Mucosa of rectum (tissue), 2 donors: ENCODE measurements around the gene LCNL1.

Source experiments
- H3K27ac ChIP-seq, 2 donors: one replicate each; pipeline ENCODE4 v1.7.0; 2013; ENCODE audit warnings: inconsistent platforms in 2 of 2, low read depth in 2 of 2, low read length in 2 of 2
- H3K27me3 ChIP-seq, 2 donors: one replicate each; pipeline ENCODE4 v1.7.0; 2013; ENCODE audit warnings: low read length in 2 of 2; ENCODE audit not compliant: control insufficient read depth in 2 of 2, insufficient read depth in 2 of 2
- H3K36me3 ChIP-seq, 2 donors: one replicate each; pipeline ENCODE4 v1.7.0; 2013; ENCODE audit warnings: low read length in 2 of 2; ENCODE audit not compliant: control insufficient read depth in 2 of 2, insufficient read depth in 2 of 2
- H3K4me1 ChIP-seq, 2 donors: one replicate each; pipeline ENCODE4 v1.7.0; 2013; ENCODE audit warnings: low read length in 2 of 2, mild to moderate bottlenecking in 1 of 2; ENCODE audit not compliant: control insufficient read depth in 2 of 2, insufficient read depth in 2 of 2
- H3K4me3 ChIP-seq, 2 donors: one replicate each; pipeline ENCODE4 v1.7.0; 2013; ENCODE audit warnings: low read length in 2 of 2
- H3K9ac ChIP-seq, 2 donors: one replicate each; pipeline ENCODE4 v1.7.0; 2013; ENCODE audit warnings: low read length in 2 of 2, low read depth in 1 of 2, mild to moderate bottlenecking in 1 of 2
- H3K9me3 ChIP-seq, 2 donors: one replicate each; pipeline ENCODE4 v1.7.0; 2013; ENCODE audit warnings: low read length in 2 of 2; ENCODE audit not compliant: control insufficient read depth in 2 of 2
- donor health status: healthy.
- donor health status: Normal muscosa, but diverticular disease.

The LCNL1 gene

GRCh38 chr9:136974817-136975535 lies 7.8 kb upstream of the LCNL1 start:
- H3K9ac ChIP-seq, result no peak overlapping the region
- no peak overlapping the region for H3K27ac ChIP-seq

GRCh38 chr9:136975644-136976043 lies 7.1 kb upstream of the LCNL1 start:
- H3K4me1 ChIP-seq, result peaks cover 0 to 12% of the 10 kb centered on the region in 2 donors
- no peak overlapping the region for H3K4me3 ChIP-seq
- H3K36me3 ChIP-seq, result no peaks in the 10 kb centered on the region
- no peaks in the 10 kb centered on the region for H3K27me3 ChIP-seq
- no peak overlapping the region for H3K27ac ChIP-seq
- no peak overlapping the region for H3K9ac ChIP-seq
- H3K9me3 ChIP-seq, result no peaks in the 10 kb centered on the region

More at GRCh38 chr9:136974817-136975535, 7.8 kb upstream of the LCNL1 start:
- no peaks in the 10 kb centered on the region for H3K27me3 ChIP-seq
- H3K4me3 ChIP-seq, result no peak overlapping the region
- no peaks in the 10 kb centered on the region for H3K36me3 ChIP-seq
- H3K9me3 ChIP-seq, result no peaks in the 10 kb centered on the region
- peaks cover 0 to 12% of the 10 kb centered on the region in 2 donors for H3K4me1 ChIP-seq

- peaks cover 0 to 12% of the 10 kb centered on the region in 2 donors for H3K4me1 ChIP-seq
- no peaks in the 10 kb centered on the region for H3K36me3 ChIP-seq
- peak within 1 kb of the TSS in 1 of 2 donors; percentile 38 for H3K9ac ChIP-seq
- H3K9me3 ChIP-seq, result no peaks in the 10 kb centered on the region
- H3K4me3 ChIP-seq, result peak within 1 kb of the TSS; percentile 52 to 54
- H3K27ac ChIP-seq, result no peak within 1 kb of the TSS
- H3K27me3 ChIP-seq, result no peaks in the 10 kb centered on the region
Measured at GRCh38 chr9:136977223-136977622, 5.6 kb upstream of the LCNL1 start, which contains the start of gene PTGDS. TSS of gene PTGDS (plus strand) at chr9:136977504. CDS start at chr9:136977579, 75 bp downstream.

GRCh38 chr9:136977649-136978072 lies 5.1 kb upstream of the LCNL1 start:
- Histone ChIP-seq H3K4me3 (peak overlapping the region; percentile 52 to 54), H3K4me1 (peaks cover 0 to 12% of the 10 kb centered on the region in 2 donors), H3K36me3 (no peaks in the 10 kb centered on the region), H3K9me3 (no peaks in the 10 kb centered on the region), H3K27ac (no peak overlapping the region), H3K27me3 (no peaks in the 10 kb centered on the region), H3K9ac (peak overlapping the region in 1 of 2 donors; percentile 38)

GRCh38 chr9:136978073-136978864 lies 4.5 kb upstream of the LCNL1 start:
- H3K27ac ChIP-seq, result no peak overlapping the region
- peaks cover 0 to 12% of the 10 kb centered on the region in 2 donors for H3K4me1 ChIP-seq
- no peaks in the 10 kb centered on the region for H3K36me3 ChIP-seq
- no peaks in the 10 kb centered on the region for H3K27me3 ChIP-seq
- H3K9me3 ChIP-seq, result no peaks in the 10 kb centered on the region
- H3K4me3 ChIP-seq, result peak overlapping the region; percentile 31 to 52
- H3K9ac ChIP-seq, result peak overlapping the region in 1 of 2 donors; percentile 38

- Histone ChIP-seq H3K4me1 (peaks cover 0 to 12% of the 10 kb centered on the region in 2 donors), H3K27me3 (peaks cover 0 to 4% of the 10 kb centered on the region in 2 donors), H3K36me3 (no peaks in the 10 kb centered on the region), H3K9ac (no peak overlapping the region), H3K4me3 (no peak overlapping the region), H3K27ac (no peak overlapping the region), H3K9me3 (no peaks in the 10 kb centered on the region)
Measured at GRCh38 chr9:136978865-136979544, 3.8 kb upstream of the LCNL1 start.

DNA sequence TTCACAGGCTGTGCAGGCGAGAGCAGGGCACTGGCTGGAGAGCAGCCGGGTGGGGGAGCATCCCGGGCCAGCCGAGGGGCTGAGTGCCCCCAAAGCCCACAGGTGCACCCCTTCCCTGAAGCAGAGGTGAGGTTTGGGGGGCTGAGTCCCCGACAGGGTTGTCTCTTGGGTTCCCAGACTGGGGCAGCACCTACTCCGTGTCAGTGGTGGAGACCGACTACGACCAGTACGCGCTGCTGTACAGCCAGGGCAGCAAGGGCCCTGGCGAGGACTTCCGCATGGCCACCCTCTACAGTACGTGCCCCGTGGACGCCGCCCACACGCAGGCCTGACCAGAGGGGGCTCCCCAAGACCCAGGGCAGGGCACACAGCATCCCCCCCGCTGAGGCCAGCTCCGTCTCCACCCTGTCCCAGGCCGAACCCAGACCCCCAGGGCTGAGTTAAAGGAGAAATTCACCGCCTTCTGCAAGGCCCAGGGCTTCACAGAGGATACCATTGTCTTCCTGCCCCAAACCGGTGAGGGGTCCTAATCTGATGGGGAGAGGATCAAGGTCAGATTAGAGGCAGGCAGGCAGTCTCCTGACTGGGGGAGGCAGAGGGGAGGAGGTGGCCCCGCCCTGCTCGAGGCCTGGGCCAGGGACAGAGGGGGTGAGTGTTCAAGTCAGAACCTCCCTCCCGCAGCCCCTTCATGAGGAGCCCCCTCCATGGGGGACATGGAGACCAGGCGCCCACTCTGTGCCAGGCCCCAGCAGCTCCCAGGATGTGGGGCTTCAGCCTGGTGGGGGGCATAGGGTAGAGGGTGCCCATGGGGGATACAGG lies 2.8 kb upstream of the LCNL1 start:
- no peak overlapping the region for H3K4me3 ChIP-seq
- no peaks in the 10 kb centered on the region for H3K36me3 ChIP-seq
- H3K9me3 ChIP-seq, result no peaks in the 10 kb centered on the region
- no peak overlapping the region for H3K9ac ChIP-seq
- H3K4me1 ChIP-seq, result peaks cover 0 to 10% of the 10 kb centered on the region in 2 donors
- no peak overlapping the region for H3K27ac ChIP-seq
- H3K27me3 ChIP-seq, result peaks cover 1 to 8% of the 10 kb centered on the region in 2 donors

DNA sequence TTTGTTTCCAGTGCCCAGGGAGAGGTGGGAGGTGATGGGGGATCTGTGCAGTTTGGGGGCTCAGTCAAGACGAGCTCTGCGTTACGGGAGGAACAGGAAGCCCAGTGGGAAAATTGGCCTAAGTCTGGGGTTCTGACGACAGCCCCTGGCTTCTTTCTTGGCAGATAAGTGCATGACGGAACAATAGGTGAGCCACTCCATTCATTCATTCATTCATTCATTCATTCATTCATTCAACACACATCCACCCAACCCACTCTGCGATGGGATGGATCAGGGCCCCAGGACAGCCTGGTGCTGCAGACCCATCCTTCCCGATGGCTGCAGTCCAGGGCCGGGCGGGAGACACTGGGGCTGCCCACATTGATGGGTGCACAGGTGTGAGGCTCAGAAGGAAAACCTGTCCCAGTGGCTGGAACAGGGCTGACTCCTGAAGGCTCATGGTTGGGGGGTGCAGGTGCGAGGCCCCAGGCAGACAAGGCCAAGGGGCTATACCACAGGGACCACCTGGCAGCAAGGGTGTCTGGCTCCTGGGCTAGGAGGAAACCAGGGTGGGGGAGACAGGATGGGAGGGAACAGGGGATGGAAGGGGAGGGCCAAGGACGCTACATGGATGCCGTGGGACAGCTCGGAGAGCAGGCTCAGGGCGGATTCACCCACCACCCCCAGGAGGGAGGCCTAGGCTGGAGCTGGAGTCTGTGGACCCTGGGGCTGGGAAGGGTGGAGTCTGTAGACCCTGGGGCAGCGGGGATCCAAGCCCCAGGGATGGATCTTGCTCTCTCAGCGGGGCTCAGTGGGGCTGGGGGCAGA lies 1.9 kb upstream of the LCNL1 start:
- Histone ChIP-seq H3K27me3 (peaks cover 8% of the 10 kb centered on the region in 2 donors), H3K9me3 (no peaks in the 10 kb centered on the region), H3K36me3 (no peaks in the 10 kb centered on the region), H3K27ac (no peak overlapping the region), H3K4me3 (no peak overlapping the region), H3K9ac (no peak overlapping the region), H3K4me1 (peaks cover 0 to 3% of the 10 kb centered on the region in 2 donors)
